ENCODE measurements around the gene KRT83.

- no peak for TF ChIP-seq POLR2A (IDR thresholded peaks at IDR 0.05; ENCODE audit: low read length)
- TF ChIP-seq CTCF (IDR thresholded peaks at IDR 0.05), result no peak
- TF ChIP-seq HDAC2 (IDR thresholded peaks at IDR 0.05), result no peak
- no peak for TF ChIP-seq ZFP36 (IDR thresholded peaks at IDR 0.05; ENCODE audit: borderline replicate concordance, partially characterized antibody)
- TF ChIP-seq FOSB (CRISPR knock-in tag; IDR thresholded peaks at IDR 0.05), result no peak
- TF ChIP-seq REST (IDR thresholded peaks at IDR 0.05), result no peak
- no peak for TF ChIP-seq NPAS2 (CRISPR knock-in tag; IDR thresholded peaks at IDR 0.05; ENCODE audit: borderline replicate concordance)
- TF ChIP-seq JUNB (IDR thresholded peaks at IDR 0.05), result no peak
- TF ChIP-seq BCL3 (IDR thresholded peaks at IDR 0.05), result no peak
- TF ChIP-seq CEBPB (IDR thresholded peaks at IDR 0.05), result no peak
- no peak for TF ChIP-seq KDM1A (IDR thresholded peaks at IDR 0.05; ENCODE audit: low read depth)
- no peak for TF ChIP-seq PBX3 (IDR thresholded peaks at IDR 0.05)
Measured at GRCh38 chr12:52308806-52309425, 12.3 kb downstream of the KRT83 start.
